Thyroid gland (tissue), 4 donors: Measurements from ENCODE around the gene LAMA1.

Source experiments
- POLR2A ChIP-seq, 2 donors: fragments of 450-650 bp; IDR thresholded peaks; one replicate each; pipeline ENCODE4 v1.6.1; 2017; ENCODE audit warnings: antibody characterized with exemption in 2 of 2, mild to moderate bottlenecking in 2 of 2, moderate library complexity in 1 of 2
- TF ChIP-seq, protein P1 (sequence below), 6 experiments: fragments of 200-600 bp in 3 of 6; fragments of 450-650 bp in 3 of 6; sonication (generic) in 3 of 6; IDR thresholded peaks; one replicate each; pipeline ENCODE4 v1.5.1; 2016 to 2019; ENCODE audit warnings: antibody characterized with exemption in 6 of 6, mild to moderate bottlenecking in 2 of 6, inconsistent platforms in 1 of 6, moderate library complexity in 1 of 6

DNA sequence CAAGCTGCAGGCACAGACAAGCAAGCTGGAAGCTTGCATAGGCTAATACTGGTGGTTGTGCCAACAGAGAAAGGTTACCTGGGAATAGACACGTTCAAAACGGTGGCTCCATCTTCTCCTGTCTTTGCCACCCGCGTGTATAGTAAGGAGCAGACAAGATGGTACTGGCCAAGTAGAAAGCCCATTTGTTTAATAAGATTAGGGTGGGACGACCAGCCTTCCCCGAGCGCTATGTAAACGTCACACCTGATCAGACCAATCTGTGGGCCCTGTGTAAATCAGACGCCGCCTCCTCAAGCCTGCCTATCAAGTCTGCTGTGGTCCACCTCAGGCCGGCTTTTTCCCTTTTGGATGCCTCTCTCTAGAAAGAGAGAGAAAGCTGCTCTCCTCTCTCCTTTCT, 189.2 kb downstream of the LAMA1 start:
- TF ChIP-seq, protein P1, sequence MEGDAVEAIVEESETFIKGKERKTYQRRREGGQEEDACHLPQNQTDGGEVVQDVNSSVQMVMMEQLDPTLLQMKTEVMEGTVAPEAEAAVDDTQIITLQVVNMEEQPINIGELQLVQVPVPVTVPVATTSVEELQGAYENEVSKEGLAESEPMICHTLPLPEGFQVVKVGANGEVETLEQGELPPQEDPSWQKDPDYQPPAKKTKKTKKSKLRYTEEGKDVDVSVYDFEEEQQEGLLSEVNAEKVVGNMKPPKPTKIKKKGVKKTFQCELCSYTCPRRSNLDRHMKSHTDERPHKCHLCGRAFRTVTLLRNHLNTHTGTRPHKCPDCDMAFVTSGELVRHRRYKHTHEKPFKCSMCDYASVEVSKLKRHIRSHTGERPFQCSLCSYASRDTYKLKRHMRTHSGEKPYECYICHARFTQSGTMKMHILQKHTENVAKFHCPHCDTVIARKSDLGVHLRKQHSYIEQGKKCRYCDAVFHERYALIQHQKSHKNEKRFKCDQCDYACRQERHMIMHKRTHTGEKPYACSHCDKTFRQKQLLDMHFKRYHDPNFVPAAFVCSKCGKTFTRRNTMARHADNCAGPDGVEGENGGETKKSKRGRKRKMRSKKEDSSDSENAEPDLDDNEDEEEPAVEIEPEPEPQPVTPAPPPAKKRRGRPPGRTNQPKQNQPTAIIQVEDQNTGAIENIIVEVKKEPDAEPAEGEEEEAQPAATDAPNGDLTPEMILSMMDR (IDR thresholded peaks at IDR 0.05), result no peak
- TF ChIP-seq POLR2A (IDR thresholded peaks at IDR 0.05), result no peak
